DOHH2 (cell line): Measurements from ENCODE around the gene FHOD3.

Source experiments
- CTCF ChIP-seq: fragments of 200-600 bp; sonication (generic); IDR thresholded peaks from one replicate; pipeline ENCODE4 v1.5.1; 2014; ENCODE audit warnings: antibody characterized with exemption, mild to moderate bottlenecking, low read depth, low read length; ENCODE audit not compliant: poor library complexity, severe bottlenecking
- EZH2phosphoT487 ChIP-seq: fragments of 200-600 bp; sonication (generic); IDR thresholded peaks from 2 replicates; pipeline ENCODE4 v1.6.1; 2017; ENCODE audit warnings: borderline replicate concordance, mild to moderate bottlenecking, antibody characterized with exemption, low read length, moderate library complexity, mixed read lengths

GRCh38 chr18:36769611-36770314, 472.2 kb downstream of the FHOD3 start:
- peak; percentile 69 for TF ChIP-seq CTCF
- TF ChIP-seq EZH2phosphoT487 = no peak
